Iris pigment epithelial cell (primary cell): ENCODE results near the gene LGSN.
"Not testable (repeated sequence)": the region's sequence is repeated elsewhere in the genome, so short reads cannot be mapped to it uniquely, and the experiment has no call there.

ENCODE experiments used
- DNase-seq: peaks from one replicate; pipeline ENCODE4 v3.0.0-alpha.2; 2011; ENCODE audit warnings: low read depth

The LGSN gene

GRCh38 chr6:63319939-63320338 lies at the start of gene LGSN:
Gene LGSN (minus strand): TSS chr6:63319983. CDS start chr6:63319943, 40 bp downstream.
- DNase-seq, result no peak

GRCh38 chr6:63368347-63368746 lies 48.6 kb upstream of the LGSN start:
- DNase-seq, result no peak

GRCh38 chr6:63362500-63363120 lies 42.8 kb upstream of the LGSN start:
- DNase-seq, result not testable (repeated sequence)

DNA sequence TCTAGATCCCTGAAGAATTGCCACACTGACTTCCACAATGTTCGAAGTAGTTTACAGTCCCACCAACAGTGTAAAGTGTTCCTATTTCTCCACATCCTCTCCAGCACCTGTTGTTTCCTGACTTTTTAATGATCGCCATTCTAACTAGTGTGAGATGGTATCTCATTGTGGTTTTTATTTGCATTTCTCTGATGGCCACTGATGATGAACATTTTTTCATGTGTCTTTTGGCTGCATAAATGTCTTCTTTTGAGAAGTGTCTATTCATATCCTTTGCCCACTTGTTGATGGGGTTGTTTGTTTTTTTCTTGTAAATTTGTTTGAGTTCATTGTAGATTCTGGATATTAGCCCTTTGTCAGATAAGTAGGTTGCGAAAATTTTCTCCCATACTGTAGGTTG lies 37.6 kb upstream of the LGSN start:
- not testable (repeated sequence) for DNase-seq

DNA sequence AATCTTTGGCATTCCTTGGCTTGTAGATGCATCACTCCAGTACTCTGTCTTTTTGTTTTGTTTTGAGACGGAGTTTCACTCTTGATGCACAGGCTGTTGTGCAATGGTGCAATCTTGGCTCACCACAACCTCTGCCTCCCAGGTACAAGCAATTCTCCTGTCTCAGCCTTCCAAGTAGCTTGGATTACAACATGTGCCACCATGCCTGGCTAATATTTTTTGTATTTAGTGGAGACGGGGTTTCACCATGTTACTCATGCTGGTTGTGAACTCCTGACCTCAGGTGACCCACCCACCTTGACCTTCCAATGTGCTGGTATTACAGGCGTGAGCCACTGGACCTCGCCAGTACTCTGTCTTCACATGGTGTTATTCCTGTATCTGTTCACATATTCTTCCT lies 35.8 kb upstream of the LGSN start:
- DNase-seq, result peak; percentile 15

- DNase-seq, result no peak
Observed at GRCh38 chr6:63353286-63353630, 33.5 kb upstream of the LGSN start.

DNA sequence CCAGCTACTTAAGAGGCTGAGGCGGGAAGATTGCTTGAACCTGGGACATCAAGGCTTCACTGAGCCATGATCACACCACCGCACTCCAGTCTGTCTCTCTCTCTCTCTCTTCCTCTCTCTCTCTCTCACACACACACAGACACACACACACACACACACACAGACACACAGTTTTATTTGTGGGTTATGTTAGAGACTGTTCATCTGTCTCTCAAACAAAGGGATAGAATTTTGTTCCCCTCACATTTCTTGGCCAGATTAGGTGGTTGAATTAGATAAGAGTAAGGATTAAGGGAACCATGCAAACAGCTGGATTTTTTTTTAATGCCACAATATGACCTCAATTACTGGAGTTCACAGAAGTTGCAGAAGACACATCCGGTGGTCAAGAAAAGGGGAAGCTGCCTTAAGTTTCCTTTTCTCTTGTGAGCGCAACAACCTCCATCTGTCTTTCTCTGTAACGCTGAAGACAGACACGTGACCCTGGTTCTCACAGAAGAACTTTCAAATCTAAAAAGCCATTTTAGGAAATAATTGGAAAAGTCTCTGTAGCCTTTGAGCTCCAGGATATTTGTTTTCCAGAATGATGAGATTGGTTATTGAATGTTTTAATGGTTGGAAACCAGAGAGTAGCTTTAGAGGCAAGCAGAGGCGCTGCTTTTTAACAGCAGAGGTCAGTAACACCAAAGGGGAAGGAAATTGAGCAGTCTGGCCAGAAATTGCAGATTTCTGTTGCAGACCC lies 32.9 kb upstream of the LGSN start:
- peak; percentile 51 for DNase-seq

DNA sequence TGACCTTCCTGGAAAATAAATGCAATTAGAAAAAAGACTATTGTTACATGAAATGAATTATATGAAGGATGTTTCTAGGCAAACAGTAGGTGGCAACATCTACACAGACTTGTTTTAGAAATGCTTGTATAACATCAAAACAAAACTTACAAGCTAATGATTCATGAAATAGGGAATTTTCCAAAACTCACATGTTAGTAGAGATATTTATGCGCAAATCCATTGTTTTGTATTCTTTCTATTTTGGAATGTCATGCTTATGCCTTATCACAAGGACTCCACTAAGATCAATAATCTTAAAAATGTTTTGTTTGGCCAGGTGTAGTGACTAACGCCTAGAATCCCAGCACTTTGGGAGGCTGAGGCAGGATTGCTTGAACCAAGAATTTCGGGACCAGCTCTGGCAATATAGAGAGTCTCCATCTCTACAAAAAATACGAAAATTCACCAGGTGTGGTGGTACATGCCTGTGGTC lies 32.3 kb upstream of the LGSN start:
- peak; percentile 68 for DNase-seq

GRCh38 chr6:63349401-63349800 lies 29.6 kb upstream of the LGSN start:
- DNase-seq, result no peak

DNA sequence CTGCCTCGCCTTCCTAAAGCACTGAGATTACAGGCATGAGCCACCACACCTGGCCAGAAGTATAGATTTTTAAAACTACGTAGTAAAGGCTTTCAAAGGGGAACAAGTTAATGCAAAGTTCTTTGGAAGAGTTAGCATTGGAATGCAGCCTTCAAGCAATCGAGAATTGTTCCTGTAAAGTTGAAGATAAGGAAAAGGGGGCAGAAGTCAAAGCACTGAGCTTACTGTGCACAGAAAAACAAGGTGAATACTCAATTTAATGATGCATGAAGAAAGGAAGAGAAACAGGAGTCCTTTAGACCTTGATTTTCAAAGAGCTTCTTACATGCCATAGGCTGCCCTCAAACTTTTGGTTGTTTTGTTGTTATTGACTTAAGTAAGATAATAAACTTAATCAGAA lies 29.1 kb upstream of the LGSN start:
- no peak for DNase-seq

GRCh38 chr6:63347599-63347998 lies 27.8 kb upstream of the LGSN start:
- DNase-seq, result peak; percentile 89

- DNase-seq, result no peak
Observed at GRCh38 chr6:63346217-63346835, 26.5 kb upstream of the LGSN start.

DNA sequence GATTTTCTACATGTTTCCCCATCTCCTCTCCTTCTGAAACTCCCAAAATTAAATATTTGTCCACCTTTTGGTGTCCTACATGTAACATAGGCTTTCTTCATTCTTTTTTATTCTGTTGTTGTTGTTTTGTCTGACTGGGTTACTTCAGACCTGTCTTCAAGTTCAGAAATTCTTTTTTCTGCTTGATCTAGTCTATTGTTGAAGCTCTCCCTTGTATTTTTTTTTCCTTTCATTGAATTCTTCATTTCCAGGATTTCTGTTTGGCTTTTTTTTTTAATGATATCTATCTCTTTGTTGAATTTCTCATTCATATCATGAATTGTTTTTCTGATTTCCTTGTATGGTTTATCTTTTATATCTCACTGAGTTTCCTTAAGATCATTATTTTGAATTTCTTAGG lies 20.6 kb upstream of the LGSN start:
- DNase-seq, result no peak

GRCh38 chr6:63334652-63335051 lies 14.9 kb upstream of the LGSN start:
- DNase-seq, result not testable (repeated sequence)

DNA sequence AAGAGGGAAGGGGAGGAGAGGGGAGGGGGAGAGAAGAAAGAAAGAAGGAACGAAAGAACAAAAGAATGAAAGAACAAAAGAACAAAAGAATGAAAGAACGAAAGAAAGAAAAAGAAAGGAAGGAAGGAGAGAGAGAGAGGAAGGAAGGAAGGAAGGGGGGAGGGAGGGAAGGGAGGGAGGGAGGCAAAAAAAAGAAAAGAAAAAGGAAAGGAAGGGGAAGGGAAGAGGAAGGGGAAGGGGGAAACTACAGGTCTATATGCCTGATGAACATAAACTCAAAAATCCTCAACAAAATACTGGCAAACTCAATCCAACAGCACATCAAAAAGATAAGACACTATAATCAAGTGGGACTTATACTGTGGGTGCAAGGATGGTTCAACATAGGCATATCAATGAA lies 13.7 kb upstream of the LGSN start:
- no peak for DNase-seq

DNA sequence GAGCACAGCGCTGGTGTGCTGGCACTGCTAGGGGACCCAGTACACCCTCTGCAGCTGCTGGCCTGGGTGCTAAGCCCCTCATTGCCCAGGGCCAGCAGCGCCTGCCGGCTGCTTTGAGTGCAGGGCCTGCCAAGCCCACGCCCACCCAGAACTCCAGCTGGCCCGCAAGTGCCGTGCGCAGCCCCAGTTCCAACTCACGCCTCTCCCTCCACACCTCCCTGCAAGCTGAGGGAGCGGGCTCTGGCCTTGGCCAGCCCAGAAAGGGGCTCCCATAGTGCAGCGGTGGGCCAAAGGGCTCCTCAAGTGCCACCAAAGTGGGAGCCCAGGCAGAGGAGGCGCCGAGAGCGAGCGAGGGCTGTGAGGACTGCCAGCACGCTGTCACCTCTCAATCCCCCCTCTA lies 6.8 kb upstream of the LGSN start:
- DNase-seq, result not testable (repeated sequence)

DNA sequence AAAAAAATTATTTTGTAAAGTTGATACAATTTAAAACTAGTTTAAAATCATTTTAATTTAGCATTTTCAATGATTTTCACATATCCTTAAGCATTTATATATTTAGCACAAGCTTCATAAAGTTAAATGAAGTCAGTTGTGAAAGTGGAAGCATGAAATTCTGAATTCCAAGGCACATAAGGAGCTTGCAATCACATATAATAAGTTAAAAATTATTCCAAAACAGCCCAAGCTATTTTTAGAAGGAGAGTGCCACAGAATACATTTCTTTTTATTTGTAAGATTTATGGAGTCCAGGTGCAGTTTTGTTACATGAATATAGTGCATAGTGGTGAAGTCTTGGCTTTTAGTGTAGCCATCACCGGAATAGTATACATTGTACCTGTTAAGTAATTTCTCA lies 3.2 kb upstream of the LGSN start:
- no peak for DNase-seq

DNA sequence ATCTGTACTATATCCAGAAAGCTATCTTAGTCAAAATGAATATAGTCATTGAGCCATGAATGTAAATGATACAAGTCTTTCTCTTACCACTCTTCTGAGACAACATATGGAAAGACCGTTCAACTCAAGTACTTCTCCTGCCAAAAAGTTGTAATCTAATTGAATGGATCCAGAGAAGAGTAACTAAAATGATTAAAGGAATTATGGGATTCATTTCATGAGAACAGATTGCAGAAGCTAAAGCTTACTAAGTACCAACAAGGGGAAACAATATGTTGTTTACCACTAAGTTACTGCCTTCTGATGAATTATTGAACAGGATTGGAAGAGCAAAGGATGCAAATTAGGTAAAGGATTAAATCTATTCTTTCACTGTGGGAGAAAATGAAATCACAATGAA lies 2.0 kb upstream of the LGSN start:
- no peak for DNase-seq

DNA sequence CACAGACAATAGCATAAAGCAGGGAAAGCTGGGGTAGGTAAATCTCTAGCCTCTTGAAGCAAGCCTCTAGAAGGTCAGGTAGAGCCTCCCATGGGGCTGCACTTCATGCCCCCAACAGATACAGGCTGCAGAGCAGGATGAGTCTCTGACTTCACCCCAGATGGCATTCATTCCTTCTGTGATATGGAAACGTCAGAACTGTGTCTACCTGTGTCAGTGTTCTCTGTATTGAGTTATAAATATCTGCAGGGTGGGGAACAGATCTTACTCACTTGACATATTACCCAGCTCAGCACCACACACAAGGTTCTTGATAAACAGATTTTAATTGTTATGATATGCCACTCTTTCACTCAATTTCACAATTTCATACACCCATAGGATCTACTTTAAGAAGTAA lies 2.1 kb downstream of the LGSN start:
- no peak for DNase-seq

DNA sequence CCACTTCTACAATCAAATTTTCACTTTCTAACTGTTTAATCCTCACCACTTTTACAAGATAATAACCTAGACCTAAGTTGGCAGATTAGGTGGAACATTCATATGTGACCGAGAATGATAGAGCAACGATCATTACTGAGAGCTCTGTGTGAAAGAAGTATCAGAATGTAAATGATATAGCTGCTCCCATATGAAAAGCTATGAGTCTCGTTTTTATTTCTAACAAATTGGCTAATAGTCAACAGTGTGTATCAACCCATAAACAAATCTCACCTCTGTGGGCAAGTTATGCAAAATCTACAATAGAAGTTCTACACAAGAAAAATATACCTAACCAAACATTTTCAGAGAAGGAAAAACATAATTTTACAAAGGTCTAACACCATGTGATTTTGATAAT lies 3.7 kb downstream of the LGSN start:
- DNase-seq, result no peak

DNA sequence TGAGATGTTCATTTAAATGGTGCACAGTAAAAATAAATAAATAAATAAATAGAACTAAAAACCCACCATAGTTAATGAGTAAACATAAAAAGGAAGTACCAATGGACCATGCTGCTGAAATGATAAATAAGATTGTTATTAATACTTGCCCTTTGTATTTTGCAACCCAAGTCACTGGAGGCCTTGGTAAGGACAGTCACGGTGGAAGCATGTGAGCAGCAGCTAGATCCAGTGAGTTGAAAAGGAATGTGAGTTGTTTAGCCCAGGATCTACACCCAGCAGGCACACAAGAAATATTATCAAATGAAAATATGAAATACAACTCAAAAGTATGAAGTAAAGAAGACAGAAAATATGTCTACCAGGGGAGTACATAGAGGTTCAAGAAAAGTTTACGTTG lies 6.7 kb downstream of the LGSN start:
- DNase-seq, result no peak

DNA sequence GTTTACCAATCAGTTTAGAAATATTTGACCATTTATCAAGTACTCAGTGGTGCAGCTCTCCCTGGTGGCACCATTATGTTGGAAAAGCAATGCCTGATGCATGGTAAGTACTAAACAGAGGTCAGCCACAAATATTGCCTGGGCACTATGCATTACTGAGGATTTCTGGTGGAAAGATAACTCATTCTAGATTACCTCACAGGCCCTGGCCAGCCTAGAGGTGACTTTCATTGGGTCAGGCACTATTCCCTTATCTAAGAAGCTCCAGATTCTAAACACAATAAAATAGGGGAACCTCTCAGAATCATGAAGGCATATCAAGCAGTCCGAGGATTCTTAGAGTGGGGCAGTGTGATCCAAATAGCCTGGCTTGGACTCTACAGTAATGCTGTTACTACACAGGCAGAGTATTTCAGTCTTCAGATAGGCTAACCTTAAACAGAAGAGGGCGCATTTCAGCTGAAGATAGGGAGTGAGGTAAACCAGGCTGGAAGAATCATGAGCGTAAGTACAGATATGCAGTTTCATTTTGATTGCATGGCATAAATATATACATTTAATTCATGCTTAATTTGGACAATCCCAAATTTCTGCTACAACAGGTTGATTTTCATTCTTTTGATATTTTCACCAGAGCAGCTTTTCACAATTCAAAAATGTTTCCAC lies 12.1 kb downstream of the LGSN start:
- DNase-seq, result peak; percentile 43

DNA sequence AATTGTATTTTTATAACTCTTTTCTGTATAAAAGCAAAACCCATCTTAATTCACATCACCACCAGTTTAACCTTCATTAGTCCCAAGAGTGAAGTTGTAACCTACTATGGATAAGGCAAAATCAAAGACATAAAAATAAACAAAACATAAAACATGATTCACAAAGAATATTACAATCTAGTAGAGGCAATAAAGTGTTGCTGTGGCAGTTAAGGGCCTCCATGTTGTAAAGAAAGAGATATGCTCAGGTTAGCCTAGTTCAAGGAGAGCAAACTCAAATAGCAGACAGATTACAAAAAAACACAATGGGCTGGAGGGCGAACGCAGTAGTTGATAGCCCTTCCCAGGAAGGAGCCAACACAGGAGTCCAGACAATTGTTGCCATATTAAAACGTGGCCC lies 13.4 kb downstream of the LGSN start:
- DNase-seq, result no peak
